ENCODE results near the gene ANKRD9. TPM values are rescaled to one million over a fixed set of nuclear protein-coding genes. Genes with fewer than 3 reads are reported as not detected.

The ANKRD9 gene
- total RNA-seq, 1 experiment from 2014 or later, result 29.8 TPM

- Histone ChIP-seq H3K18ac (ENCODE audit: insufficient read length, low read depth, low read length) (no peak overlapping the region), H2AFZ (ENCODE audit: low read length) (no peak overlapping the region), H4K20me1 (ENCODE audit: control insufficient read depth, insufficient read depth, insufficient read length) (no peaks in the 10 kb centered on the region), H3K4ac (ENCODE audit: low read depth, low read length) (no peak overlapping the region), H3K9ac (ENCODE audit: extremely low read depth, insufficient read length, low read length) (no peak overlapping the region), H3K9me3 (ENCODE audit: control insufficient read depth, low read depth, low read length) (no peaks in the 10 kb centered on the region), H2BK12ac (ENCODE audit: insufficient read length, low read depth, low read length) (no peak overlapping the region), H4K5ac (ENCODE audit: insufficient read length, low read depth, low read length) (no peak overlapping the region), H2BK5ac (ENCODE audit: insufficient read length, low read length) (no peak overlapping the region), H3K4me2 (ENCODE audit: insufficient read depth, insufficient read length, low read length) (no peak overlapping the region), H3K56ac (ENCODE audit: insufficient read length, low read depth, low read length) (no peak overlapping the region), H2AK5ac (ENCODE audit: insufficient read length, low read length) (no peak overlapping the region), H4K91ac (ENCODE audit: insufficient read length, low read depth, low read length) (no peak overlapping the region), H3K27ac (ENCODE audit: insufficient read length, low read depth, low read length) (no peak overlapping the region), H3K27me3 (ENCODE audit: insufficient read depth, low read length) (no peaks in the 10 kb centered on the region), H3T11ph (ENCODE audit: low read length) (no peak overlapping the region), H3K14ac (ENCODE audit: insufficient read depth, low read length) (no peak overlapping the region), H4K8ac (replicated peaks; ENCODE audit: insufficient read length, low read depth, low read length) (no peak overlapping the region), H2BK15ac (ENCODE audit: low read depth, low read length) (no peak overlapping the region), H2BK20ac (ENCODE audit: low read depth, low read length, poor library complexity, severe bottlenecking) (no peak overlapping the region), H3K79me2 (ENCODE audit: insufficient read depth, low read length) (no peaks in the 10 kb centered on the region), H3K4me1 (ENCODE audit: insufficient read depth, low read length) (no peaks in the 10 kb centered on the region; the same call in 1 of the 2 replicates), H3K23me2 (ENCODE audit: insufficient read length, low read depth, low read length, poor library complexity, severe bottlenecking) (peaks cover 5% of the 10 kb centered on the region), H3K79me1 (ENCODE audit: insufficient read depth, low read depth, low read length, poor library complexity, severe bottlenecking) (no peaks in the 10 kb centered on the region), H3K23ac (ENCODE audit: insufficient read length, low read depth, low read length) (no peak overlapping the region), H2BK120ac (ENCODE audit: low read depth, low read length, poor library complexity, severe bottlenecking) (no peak overlapping the region)
- Mint-ChIP-seq H3K27ac (no peak overlapping the region), H3K36me3 (ENCODE audit: insufficient read depth in 1 of 3, low read depth in 3 of 3) (no peaks in the 10 kb centered on the region), H3K27me3 (ENCODE audit: low read depth) (peaks cover 18% of the 10 kb centered on the region), H3K4me1 (peaks cover 14 to 18% of the 10 kb centered on the region in 2 experiments), H3K4me3 (no peak overlapping the region), H3K9me3 (no peaks in the 10 kb centered on the region; a peak in 1 of 5 replicates)
- DNase-seq, result no peak
- WGBS (ENCODE audit: extremely low coverage, insufficient read length, low lambda C conversion rate), result no CpG with 5 or more reads among the region's 12 CpGs
- TF ChIP-seq CTCF (conservative IDR thresholded peaks at IDR 0.05), result no peak
Measured at GRCh38 chr14:102514987-102515733, 5.6 kb upstream of the ANKRD9 start.

Measured in H9 (cell line).